WTC11 (cell line): ENCODE results near the gene ARSA.

ENCODE experiments used
- ARID4B ChIP-seq: sonication (generic); formaldehyde crosslinking; IDR thresholded peaks from 2 replicates; pipeline ENCODE4 v1.8.0; 2023; ENCODE audit warnings: missing genetic modification reagents, mild to moderate bottlenecking, borderline replicate concordance
- CBFB ChIP-seq: sonication (generic); formaldehyde crosslinking; IDR thresholded peaks from 2 replicates; pipeline ENCODE4 v1.8.1; 2022; ENCODE audit warnings: mild to moderate bottlenecking, low read depth, missing genetic modification reagents
- CTCF ChIP-seq: fragments of 200-600 bp; IDR thresholded peaks from 2 replicates; pipeline ENCODE4 v1.8.0; 2022; ENCODE audit warnings: antibody characterized with exemption
- ESRRA ChIP-seq: sonication (generic); formaldehyde crosslinking; IDR thresholded peaks from 2 replicates; pipeline ENCODE4 v1.8.1; 2022; ENCODE audit warnings: mild to moderate bottlenecking, missing genetic modification reagents, borderline replicate concordance
- NR2C2 ChIP-seq: sonication (generic); formaldehyde crosslinking; IDR thresholded peaks from 2 replicates; pipeline ENCODE4 v1.8.0; 2022; ENCODE audit warnings: mild to moderate bottlenecking, missing genetic modification reagents
- SP1 ChIP-seq: sonication (generic); formaldehyde crosslinking; conservative IDR thresholded peaks from 2 replicates; pipeline ENCODE4 v1.8.1; 2022; ENCODE audit warnings: missing genetic modification reagents

GRCh38 chr22:50621356-50621880 lies 6.5 kb downstream of the ARSA start:
- TF ChIP-seq CTCF: no peak
- TF ChIP-seq SP1 (CRISPR knock-in tag): no peak
- TF ChIP-seq ESRRA (CRISPR knock-in tag): no peak
- TF ChIP-seq ARID4B (CRISPR knock-in tag): no peak
- no peak for TF ChIP-seq CBFB (CRISPR knock-in tag)
- TF ChIP-seq NR2C2 (CRISPR knock-in tag): no peak
